Lower leg skin (tissue), 3 donors: Measurements from ENCODE around the gene C22orf23.

ENCODE experiments used
- CTCF ChIP-seq, 3 donors: fragments of 450-650 bp; IDR thresholded peaks; one replicate each; pipeline ENCODE4 v1.5.1; 2016; ENCODE audit warnings: antibody characterized with exemption in 3 of 3, mild to moderate bottlenecking in 3 of 3, moderate library complexity in 2 of 3
- POLR2A ChIP-seq, 2 donors: fragments of 450-650 bp; IDR thresholded peaks; one replicate each; pipeline ENCODE4 v1.6.1; 2016 to 2017; ENCODE audit warnings: antibody characterized with exemption in 2 of 2, mild to moderate bottlenecking in 1 of 2, moderate library complexity in 1 of 2

- TF ChIP-seq POLR2A (IDR thresholded peaks at IDR 0.05) (no peak), CTCF (IDR thresholded peaks at IDR 0.05) (no peak)
Measured at GRCh38 chr22:37975153-37975552, 21.8 kb upstream of the C22orf23 start.
